Endometrial microvascular endothelial cells (primary cell): Measurements from ENCODE around the gene PLEKHM2. TPM values are rescaled to one million over a fixed set of nuclear protein-coding genes. Genes with fewer than 3 reads are reported as not detected.
"Not testable (repeated sequence)": the region's sequence is repeated elsewhere in the genome, so short reads cannot be mapped to it uniquely, and the experiment has no call there.

Experiments
- in situ Hi-C: cut with HindIII; loops from 2 replicates; pipeline ENCODE4 v1.10.0; 2017; ENCODE audit warnings: low sequenced_read_pairs, low pct_unique_long_range_greater_than_20kb; ENCODE audit errors: inconsistent ontology term
- total RNA-seq: library from RNA; depleted of rRNA; stranded (reverse); fragments of >200 nt; gene quantifications from one replicate; pipeline ENCODE4 v1.2.3, GENCODE V29; 2015; ENCODE audit errors: inconsistent ontology term

PLEKHM2 gene
- total RNA-seq, 1 donor from 2014 or later = 42.1 TPM

GRCh38 chr1:15693371-15693770, 9.3 kb downstream of the PLEKHM2 start:
- in situ Hi-C loops = no loop called here

GRCh38 chr1:15696956-15697521, 12.9 kb downstream of the PLEKHM2 start:
- in situ Hi-C loops = no loop called here

- in situ Hi-C loops = no loop called here
Observed at GRCh38 chr1:15698201-15698600, 14.1 kb downstream of the PLEKHM2 start.

GRCh38 chr1:15699321-15699720, 15.2 kb downstream of the PLEKHM2 start:
- in situ Hi-C loops = not testable (repeated sequence)

GRCh38 chr1:15700508-15700907, 16.4 kb downstream of the PLEKHM2 start:
- in situ Hi-C loops = no loop called here

GRCh38 chr1:15701784-15702183, 17.7 kb downstream of the PLEKHM2 start:
- in situ Hi-C loops = no loop called here

- in situ Hi-C loops = no loop called here
Observed at GRCh38 chr1:15702722-15703550, 18.8 kb downstream of the PLEKHM2 start.

- in situ Hi-C loops = no loop called here
Observed at GRCh38 chr1:15703562-15703961, 19.4 kb downstream of the PLEKHM2 start.

- in situ Hi-C loops = no loop called here
Observed at GRCh38 chr1:15704526-15705183, 20.5 kb downstream of the PLEKHM2 start.

- in situ Hi-C loops = no loop called here
Observed at GRCh38 chr1:15705184-15705566, 21.1 kb downstream of the PLEKHM2 start.

GRCh38 chr1:15706751-15707150, 22.6 kb downstream of the PLEKHM2 start:
- in situ Hi-C loops = no loop called here

GRCh38 chr1:15707239-15707925, 23.3 kb downstream of the PLEKHM2 start:
- in situ Hi-C loops = no loop called here

GRCh38 chr1:15708486-15709137, 24.5 kb downstream of the PLEKHM2 start:
- in situ Hi-C loops = no loop called here

- in situ Hi-C loops = no loop called here
Observed at GRCh38 chr1:15709226-15709625, 25.1 kb downstream of the PLEKHM2 start.

GRCh38 chr1:15712168-15712567, 28.0 kb downstream of the PLEKHM2 start:
- in situ Hi-C loops = no loop called here

- in situ Hi-C loops = no loop called here
Observed at GRCh38 chr1:15714406-15715136, 30.5 kb downstream of the PLEKHM2 start.

- in situ Hi-C loops = no loop called here
Observed at GRCh38 chr1:15717418-15718125, 33.5 kb downstream of the PLEKHM2 start.

GRCh38 chr1:15718199-15718601, 34.1 kb downstream of the PLEKHM2 start:
- in situ Hi-C loops = no loop called here
